ENCODE data around the gene DGCR2. TPM values are rescaled to one million over a fixed set of nuclear protein-coding genes. Genes with fewer than 3 reads are reported as not detected.
"Not testable (repeated sequence)": the region's sequence is repeated elsewhere in the genome, so short reads cannot be mapped to it uniquely, and the experiment has no call there.

The DGCR2 gene
- polyA plus RNA-seq, 3 donors = 66.1 to 84.0 (median 72.6) TPM

DNA sequence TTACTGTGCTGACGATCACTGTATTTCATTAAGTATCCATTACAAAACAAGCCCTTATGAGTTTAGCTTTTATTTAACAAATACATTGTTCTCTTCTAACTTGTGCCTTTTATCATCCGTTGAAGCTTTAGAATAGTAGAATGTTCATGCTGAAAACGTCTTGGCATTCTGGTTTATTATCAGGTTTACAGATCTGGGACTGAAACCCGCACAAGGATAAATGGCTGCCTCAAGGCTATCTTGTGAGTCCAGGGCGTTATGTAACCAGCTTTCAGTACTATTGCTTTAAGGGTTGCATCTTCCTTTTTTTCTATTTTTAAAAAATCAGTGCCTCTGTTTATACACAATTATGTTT is 119.6 kb downstream of the DGCR2 start:
- no peak for DNase-seq (ENCODE audit: extremely low read depth in 1 of 11, low read depth in 9 of 11, low spot score in 4 of 11)

DNA sequence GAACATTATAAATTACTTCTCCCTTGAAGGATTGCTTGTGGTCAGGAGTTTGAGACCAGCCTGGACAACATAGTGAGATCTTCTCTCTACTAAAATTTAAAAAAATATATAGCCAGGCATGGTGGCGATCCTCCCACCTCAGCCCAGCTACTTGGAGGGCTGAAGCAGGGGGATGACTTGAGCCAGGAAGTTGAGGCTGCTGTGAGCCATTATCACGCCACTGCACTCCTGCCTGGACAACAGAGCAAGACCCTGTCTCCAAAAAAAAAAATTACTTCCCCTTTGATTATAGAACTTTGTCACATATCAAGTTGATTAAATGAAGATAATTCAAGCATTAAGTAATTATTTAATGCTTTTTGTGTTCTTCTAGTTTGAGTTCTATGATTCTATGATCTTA is 121.0 kb downstream of the DGCR2 start:
- DNase-seq (ENCODE audit: extremely low read depth in 1 of 11, low read depth in 9 of 11, low spot score in 4 of 11) = no peak

DNA sequence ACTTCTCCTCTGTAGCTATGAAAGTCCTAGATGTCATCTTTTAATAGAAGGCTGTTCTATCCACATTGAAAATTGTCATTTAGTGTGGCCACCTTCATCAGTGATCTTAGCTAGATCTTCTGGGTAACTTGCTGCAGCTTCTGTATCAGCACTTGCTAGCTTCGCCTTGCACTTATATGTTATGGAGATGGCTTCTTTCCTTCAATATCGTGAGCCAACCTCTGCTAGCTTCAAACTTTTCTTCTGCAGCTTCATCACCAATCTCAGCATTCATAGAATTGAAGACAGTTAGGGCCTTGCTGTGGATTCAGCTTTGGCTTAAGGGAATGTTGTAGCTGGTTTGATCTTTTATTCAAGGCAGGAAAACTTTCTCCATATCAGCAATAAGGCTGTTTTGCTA is 122.1 kb downstream of the DGCR2 start:
- DNase-seq (ENCODE audit: extremely low read depth in 1 of 11, low read depth in 9 of 11, low spot score in 4 of 11) = not testable (repeated sequence)

DNA sequence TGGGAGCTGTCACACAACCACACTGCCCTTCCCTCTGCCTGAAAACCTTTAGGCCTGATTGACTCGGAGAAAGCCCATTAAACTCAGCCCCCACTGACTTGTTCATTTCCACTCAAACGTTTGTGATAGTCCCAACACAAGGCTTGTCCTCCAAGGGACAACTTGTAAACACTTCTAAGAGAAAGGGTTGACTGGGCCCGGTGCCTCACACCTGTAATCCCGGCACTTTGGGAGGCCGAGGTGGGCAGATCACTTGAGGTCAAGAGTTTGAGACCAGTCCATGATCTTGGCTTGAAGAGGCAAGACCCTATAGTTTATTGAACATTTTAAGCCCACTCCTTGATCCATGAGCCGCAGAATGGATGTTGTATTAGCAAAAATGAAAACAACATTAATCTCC is 122.8 kb downstream of the DGCR2 start:
- no peak for DNase-seq (ENCODE audit: extremely low read depth in 1 of 11, low read depth in 9 of 11, low spot score in 4 of 11)

DNA sequence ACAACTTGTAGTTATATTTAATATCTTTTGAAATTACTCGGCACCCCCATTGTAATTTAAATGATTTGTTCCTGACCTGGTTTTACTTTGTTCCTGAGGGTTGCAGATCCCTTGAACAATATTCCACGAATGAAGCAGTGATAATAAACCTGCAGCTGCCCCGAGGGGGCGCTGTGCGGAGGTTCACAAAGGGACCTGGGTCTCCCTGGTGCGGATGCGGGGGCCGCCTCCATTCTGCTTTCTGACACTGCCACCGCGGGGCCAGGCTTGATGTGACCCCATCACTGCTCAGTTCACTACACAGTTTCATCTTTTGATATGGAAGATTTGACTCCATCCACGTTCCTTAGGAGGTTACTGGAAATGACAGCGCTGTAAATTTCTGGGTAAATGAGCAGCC is 123.2 kb downstream of the DGCR2 start:
- no peak for DNase-seq (ENCODE audit: extremely low read depth in 1 of 11, low read depth in 9 of 11, low spot score in 4 of 11)

DNA sequence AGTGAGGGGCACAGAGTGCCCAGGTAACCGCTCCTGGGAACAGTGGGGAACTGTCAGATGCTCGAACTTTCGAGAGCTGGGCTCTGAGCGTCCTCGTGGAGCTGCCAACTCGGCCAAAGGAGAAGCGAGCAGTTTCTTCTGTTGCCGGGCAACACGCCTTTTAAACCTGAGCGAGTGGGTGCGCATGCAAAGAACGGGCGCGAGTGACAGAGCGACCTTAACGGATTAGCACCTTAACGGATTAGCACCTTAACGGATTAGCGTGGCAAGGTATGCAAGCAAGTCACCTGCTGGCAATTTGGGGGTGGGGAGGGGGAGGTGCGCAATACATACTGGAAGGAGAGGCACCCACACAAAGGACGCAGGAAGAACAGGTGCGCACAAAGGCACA is 124.3 kb downstream of the DGCR2 start:
- DNase-seq (ENCODE audit: extremely low read depth in 1 of 11, low read depth in 9 of 11, low spot score in 4 of 11) = no peak

DNA sequence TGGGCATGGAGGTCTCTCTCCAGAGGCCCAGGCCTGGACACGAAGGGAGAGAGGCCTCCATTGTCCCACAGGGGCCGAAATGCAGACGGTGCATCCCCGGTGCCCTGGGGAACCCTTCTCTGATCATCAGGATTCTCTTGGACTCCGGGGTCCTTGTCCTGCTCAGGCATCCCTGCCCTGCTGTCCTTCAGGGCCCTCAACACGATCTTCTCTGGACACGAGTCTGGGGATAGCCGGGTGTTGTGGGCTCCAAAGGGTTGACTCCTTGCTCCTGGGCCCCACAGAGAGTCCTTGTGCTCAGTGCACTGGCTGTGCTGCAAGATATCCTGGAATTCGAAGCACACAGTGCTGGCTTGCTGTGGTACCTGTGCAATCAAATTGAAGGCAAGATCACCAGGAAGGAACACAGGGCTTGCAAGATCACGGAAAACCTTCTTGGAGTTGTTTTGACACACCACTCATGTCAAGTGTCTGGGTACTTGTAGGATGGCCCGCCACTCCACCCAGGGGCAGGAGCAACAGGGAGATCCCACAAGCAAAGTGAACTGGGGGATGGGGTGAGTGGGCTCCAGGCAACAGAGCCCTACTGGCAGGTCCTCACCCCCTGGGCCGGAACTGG is 124.8 kb downstream of the DGCR2 start:
- DNase-seq (ENCODE audit: extremely low read depth in 1 of 11, low read depth in 9 of 11, low spot score in 4 of 11) = no peak

DNA sequence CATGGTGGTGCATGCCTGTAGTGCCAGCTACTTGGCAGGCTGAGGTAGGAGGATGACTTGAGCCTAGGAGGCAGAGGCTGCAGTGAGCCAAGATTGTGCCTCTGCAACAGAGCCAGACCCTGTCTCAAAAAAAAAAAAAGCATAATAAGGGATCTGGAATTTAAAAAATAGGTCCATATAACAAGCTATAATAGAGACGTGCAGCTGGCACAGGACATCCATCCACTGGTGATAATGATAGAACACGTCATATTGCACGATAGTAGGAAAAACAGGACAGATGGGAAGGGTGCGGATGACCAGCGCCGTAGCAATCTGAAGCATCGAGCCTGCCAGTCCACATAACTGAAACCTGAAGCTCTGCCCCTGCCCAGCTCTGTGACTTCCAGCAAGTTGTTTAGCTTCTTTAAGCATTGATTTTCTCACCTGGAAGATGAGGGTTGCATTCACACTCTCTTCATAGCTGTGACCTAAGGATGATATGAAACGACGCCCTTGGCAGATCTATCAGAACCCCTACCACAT is 125.8 kb downstream of the DGCR2 start:
- no peak for DNase-seq (ENCODE audit: extremely low read depth in 1 of 11, low read depth in 9 of 11, low spot score in 4 of 11)

DNA sequence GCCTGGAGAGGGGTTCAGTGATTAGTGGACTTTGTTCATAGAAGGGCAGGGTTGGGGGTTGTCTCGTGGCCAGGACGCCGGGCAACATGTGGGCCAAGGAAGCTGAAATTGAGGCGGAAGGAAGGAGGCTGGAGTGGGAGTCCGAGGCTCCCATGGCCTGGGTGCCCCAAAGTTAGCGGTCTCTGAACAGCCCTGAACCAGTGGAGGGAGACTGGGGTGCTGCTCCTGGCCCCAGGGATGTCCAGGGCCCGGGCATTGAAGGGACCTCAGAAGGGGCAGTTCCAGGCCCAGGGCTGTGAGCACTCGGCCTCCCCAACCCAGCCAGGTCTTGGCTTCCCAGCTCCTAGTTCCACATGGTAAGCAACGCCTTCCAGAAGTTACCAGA is 126.9 kb downstream of the DGCR2 start:
- DNase-seq (ENCODE audit: extremely low read depth in 1 of 11, low read depth in 9 of 11, low spot score in 4 of 11) = no peak

DNA sequence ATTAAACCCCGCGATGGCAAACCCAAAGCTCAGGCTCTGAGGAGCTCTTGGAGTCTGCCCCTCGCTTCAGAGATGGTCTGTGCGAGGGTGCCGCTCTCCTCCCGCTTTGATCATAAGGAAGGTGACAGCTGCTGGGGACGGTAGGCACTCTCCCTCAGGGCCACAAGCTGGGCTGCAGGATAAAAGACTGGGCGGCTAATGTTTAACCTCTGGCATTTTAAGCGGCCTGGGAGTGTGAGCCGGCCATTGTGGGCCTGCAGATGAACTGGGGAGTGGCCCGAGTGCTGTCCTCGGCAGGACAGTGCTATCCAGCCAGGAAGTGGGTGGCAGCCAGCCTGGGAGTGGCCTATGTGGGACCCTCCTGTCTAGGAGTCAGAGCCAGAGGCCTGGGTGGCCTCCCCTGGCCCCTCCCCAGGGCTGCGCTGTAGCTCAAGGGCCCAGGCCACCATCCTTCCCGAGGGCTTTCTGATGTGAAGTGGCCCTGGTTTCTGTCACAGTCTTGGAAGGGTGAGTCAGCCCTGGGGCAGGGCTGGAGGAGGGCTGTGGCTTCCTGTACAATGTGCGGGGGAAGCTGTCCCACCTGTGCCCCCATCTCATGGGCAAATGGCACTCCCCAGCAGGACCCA is 127.4 kb downstream of the DGCR2 start:
- DNase-seq (ENCODE audit: extremely low read depth in 1 of 11, low read depth in 9 of 11, low spot score in 4 of 11) = peak in 2 of 11 donors; percentile 9 to 36

DNA sequence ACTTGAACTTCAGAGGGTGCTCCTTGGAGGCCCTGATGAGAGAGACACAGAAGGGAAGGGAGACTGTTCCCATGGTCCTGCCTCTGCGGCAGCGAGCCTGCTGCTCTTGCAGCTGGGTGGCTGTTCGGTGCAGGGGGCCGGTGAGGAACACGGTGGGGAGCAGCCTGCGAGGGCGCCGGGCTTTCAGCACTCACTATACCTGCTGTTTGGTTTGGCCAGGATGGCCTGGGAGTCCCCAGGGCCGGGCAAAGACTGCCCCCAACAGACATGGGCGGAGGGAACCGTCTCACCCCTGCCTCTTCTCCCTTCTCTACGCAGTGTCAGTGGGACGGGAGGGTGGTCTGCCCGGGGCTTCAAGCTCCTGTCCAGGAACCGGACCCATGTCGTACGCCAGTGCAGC is 128.2 kb downstream of the DGCR2 start:
- no peak for DNase-seq (ENCODE audit: extremely low read depth in 1 of 11, low read depth in 9 of 11, low spot score in 4 of 11)

DNA sequence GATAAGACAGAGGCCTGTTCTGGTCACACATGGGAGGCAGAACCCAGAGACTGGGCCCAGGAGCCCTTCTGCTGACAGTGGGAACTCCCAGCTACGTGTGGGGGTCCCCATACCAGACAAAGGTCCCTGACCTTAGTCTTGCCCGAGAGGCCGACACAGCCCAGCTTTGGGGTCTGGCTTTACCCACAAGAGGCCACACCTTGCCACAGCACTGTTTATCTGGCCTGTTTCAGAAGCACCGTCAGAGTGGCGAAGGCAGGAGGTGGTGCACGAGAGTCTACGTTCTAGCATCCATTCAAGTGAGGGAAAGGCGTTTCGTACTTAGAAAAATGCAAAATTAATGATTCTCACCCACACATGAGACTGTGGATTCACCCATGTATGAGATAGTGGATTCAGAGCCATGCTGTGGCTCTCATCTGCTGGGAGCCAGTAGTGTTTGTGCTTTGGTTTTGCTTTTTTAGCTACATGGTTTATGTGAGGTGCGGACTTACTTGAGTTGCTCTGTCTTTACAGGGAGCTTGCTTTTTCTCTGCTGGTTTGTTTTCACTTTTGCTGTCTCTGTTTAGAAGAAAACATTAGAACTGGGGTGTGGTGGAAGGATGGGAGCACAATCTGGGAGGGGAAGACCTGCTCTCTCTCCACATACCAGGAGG is 129.5 kb downstream of the DGCR2 start:
- no peak for DNase-seq (ENCODE audit: extremely low read depth in 1 of 11, low read depth in 9 of 11, low spot score in 4 of 11)

DNA sequence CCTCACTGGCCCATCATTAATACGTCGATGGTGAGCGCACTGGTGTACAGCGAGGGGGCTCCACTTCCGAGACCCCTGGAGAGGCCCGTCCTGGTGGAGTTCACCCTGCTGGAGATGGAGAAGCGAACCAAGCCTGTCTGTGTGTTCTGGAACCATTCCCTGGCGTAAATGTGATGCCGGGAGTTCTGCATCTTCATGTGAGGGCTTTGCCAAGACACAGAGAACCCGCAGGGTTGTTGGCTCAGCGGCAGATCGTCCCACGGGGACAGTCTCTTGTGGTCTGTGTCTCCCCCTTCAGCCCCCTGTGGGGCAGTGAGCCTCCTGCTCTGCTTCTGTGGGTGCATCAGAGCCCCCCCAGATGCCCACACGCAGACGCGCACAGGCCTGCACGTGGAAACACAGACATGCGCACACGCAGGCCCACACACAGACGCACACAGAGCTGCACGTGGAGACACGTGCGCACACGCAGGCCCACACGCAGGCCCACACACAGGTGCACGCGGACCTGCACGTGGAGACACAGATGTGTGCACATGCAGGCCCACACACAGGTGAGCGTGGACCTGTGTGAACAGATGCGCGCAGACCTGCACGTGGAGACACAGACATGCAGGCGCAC is 130.3 kb downstream of the DGCR2 start:
- DNase-seq (ENCODE audit: extremely low read depth in 1 of 11, low read depth in 9 of 11, low spot score in 4 of 11) = no peak

DNA sequence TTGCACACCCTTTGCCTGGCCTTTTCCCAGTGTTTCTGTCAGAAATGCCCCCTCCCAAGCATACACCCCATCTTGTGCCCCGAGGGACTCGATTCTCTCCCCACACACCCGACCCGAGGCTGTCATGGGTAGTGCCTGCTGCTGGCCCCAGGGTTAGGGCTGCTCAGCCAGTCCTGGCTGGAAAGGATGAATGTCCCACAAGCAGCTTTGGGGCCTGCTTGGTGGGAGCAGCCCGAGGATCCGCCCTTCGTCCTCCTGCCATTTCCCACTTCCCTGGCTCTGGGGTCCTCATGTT is 131.1 kb downstream of the DGCR2 start:
- no peak for DNase-seq (ENCODE audit: extremely low read depth in 1 of 11, low read depth in 9 of 11, low spot score in 4 of 11)

DNA sequence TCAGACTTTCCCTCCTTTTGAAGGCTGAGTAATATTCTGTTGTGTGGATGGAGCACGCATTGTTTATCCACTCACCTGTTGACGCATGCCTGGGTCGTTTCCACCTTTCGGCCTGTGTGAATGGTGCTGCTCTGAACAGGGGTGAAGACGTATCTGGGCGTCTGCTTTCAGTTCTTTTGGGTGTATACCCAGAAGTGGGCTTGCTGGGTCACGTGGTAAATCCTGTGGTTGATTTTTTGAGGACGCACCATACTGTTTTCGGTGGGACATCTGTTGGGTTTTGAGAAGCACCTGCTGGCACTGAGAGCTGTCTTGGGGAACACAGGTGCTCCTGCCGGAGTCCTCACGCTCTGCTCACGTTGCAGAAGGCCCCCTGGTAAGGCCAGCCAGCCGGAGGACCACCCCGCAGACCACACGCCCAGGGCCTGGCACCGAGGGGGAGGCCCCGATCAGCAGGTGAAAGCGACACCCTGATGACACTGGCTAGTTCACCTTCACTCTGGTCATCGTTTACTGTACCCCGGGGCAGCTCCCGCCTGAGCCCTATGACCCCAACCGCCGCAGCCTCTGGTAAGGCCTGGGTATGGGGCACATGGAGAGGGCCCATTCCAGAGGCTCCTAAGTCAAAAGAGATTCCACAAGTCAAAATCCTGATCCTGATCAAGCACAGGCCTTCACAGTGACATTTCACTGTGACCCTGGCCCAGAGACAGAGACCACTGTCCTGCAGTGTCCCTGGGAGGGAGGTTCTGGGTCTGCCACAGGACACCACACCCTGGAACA is 131.7 kb downstream of the DGCR2 start:
- no peak for DNase-seq (ENCODE audit: extremely low read depth in 1 of 11, low read depth in 9 of 11, low spot score in 4 of 11)

DNA sequence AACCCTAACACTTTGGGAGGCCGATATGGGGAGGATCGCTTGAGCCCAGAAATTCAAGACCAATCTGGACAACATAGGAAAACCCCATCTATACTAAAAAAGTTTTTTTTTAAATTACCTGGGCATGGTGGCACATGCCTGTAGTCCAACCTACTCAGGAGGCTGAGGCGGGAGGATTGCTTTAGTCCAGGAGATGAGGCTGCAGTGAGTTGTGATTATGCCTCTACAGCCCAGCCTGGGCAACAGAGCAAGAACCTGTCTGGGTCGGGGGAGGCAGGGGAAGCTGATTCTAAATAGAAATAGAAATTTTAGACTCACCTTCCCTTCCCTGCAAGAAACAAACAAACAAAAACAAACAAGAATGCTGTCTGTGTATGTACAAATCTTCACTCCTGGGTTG is 133.3 kb downstream of the DGCR2 start:
- DNase-seq (ENCODE audit: extremely low read depth in 1 of 11, low read depth in 9 of 11, low spot score in 4 of 11) = no peak

DNA sequence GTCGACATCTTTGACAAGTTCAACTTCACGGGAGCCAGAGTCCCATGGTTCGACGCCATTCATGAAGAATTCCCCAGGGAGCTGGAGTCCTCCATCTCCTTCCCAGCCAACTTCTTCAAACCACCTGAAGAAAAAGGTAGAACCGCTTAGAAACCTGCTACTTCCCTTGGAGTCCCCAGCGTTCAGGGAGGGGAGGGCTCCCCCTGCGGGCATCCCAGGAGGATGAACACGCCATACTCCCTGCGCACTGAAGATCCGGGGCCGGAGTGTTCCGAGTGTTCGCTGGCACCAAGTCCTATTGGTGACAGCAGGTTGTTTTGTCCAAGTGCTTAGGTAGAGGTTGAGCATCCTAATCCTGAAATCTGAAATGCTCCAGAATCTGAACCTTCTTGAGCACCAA is 134.4 kb downstream of the DGCR2 start:
- no peak for DNase-seq (ENCODE audit: extremely low read depth in 1 of 11, low read depth in 9 of 11, low spot score in 4 of 11)

DNA sequence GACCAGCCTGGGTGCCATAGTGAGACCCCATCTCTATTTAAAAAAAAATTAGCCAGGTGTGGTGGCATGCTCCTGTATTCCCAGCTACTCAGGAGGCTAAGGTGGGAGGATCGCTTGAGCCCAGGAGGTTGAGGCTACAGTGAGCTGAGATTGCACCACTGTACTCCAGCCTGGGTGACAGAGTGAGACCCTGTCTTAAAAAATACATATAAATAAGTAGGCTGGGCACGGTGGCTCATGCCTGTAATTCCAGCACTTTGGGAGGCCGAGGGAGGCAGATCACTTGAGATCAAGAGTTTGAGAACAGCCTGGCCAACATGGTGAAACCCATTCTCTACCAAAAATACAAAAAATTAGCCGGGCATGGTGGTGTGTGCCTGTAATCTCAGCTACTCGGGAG is 135.1 kb downstream of the DGCR2 start:
- not testable (repeated sequence) for DNase-seq (ENCODE audit: extremely low read depth in 1 of 11, low read depth in 9 of 11, low spot score in 4 of 11)

Measured in renal cortex interstitium (tissue), 11 donors.